Measurements from ENCODE around the gene HOXD3.

GRCh38 chr2:176140513-176141317 is 16.4 kb upstream of the HOXD3 start:
- TF ChIP-seq ZFP36 (IDR thresholded peaks at IDR 0.05; ENCODE audit: borderline replicate concordance, partially characterized antibody) (no peak), POLR2A (IDR thresholded peaks at IDR 0.05; ENCODE audit: low read length) (peak; percentile 32; the same call in 1 of the 2 replicates), CTCF (IDR thresholded peaks at IDR 0.05) (peak; percentile 100), BHLHE40 (IDR thresholded peaks at IDR 0.05; ENCODE audit: low read depth, low read length) (no peak), POLR2AphosphoS2 (conservative IDR thresholded peaks at IDR 0.05; ENCODE audit: low read length) (no peak), RFX5 (IDR thresholded peaks at IDR 0.05) (no peak), CBX8 (IDR thresholded peaks at IDR 0.05) (no peak)
- TF ChIP-seq, protein P1, sequence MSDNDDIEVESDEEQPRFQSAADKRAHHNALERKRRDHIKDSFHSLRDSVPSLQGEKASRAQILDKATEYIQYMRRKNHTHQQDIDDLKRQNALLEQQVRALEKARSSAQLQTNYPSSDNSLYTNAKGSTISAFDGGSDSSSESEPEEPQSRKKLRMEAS (IDR thresholded peaks at IDR 0.05) = peak; percentile 88

Data from A549 (cell line).